NCI-H82 (cell line): Measurements from ENCODE around the gene SMPD3.
A peak's percentile ranks its signal among the peaks of the same experiment; 100 is the strongest.

Experiments used
- DNase-seq: peaks from one replicate; lab custom pipeline; 2025; lab: John Stamatoyannopoulos, UW

The SMPD3 gene

DNA sequence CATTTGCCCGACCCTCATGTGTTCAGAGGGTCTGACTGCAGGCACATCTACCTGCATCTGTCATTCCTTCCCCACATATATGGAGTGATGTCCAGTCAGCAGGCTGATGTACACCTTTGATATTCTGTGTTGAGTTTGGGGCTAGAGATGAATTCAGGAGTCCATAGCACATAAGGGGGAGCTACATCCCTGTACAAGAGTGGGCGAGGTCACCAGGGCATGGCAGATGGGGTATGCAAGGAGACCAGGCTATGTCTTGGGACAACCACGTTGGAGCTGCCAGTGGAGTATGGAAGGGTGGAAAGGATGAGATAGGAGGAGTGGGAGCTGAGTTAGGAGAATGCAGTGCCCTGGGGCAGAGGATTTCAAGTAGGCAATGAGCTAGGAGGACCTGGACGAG is 15.0 kb downstream of the SMPD3 start:
- DNase-seq: no peak

GRCh38 chr16:68432701-68433100 is 15.6 kb downstream of the SMPD3 start:
- DNase-seq: no peak

- DNase-seq: no peak
These were observed 19.0 kb downstream of the SMPD3 start for GRCh38 chr16:68429076-68429854.

GRCh38 chr16:68427649-68428303 is 20.5 kb downstream of the SMPD3 start:
- no peak for DNase-seq

DNA sequence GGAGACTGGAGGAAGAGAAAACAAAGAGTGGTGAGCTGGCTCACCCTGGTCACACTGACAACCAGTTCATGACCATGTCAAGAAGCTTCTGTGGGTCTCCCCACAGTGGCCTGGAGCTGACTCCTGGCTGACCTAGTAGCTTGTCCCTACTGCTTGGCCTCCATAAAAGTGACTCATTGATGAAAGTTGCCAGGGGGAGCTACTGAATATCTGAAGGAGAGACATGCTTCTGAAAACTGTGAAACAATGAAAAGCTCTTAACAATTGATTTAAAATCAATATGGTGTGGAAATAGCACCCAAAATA is 22.0 kb downstream of the SMPD3 start:
- DNase-seq: no peak

- DNase-seq: no peak
These were observed 22.6 kb downstream of the SMPD3 start for GRCh38 chr16:68425498-68426346.

DNA sequence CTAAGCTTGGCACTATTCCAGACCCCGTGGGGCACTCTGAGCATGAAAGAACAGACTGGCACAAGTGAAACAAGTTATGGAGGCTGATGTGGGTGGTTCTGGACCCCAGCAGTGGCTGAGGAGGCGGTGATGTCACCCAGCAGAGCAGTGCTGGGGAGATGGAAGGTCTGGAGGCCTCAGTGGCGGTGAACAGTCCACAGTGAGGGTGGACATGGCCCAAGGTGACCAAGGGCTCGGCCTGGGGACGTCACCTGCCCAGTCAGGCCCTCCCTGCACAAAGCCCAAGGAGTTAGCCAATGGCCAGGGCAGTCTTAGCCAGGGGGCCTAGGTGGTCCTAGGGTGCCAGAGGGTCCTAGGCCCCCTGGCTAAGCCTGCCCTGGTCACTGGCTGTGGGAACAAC is 24.5 kb downstream of the SMPD3 start:
- no peak for DNase-seq

DNA sequence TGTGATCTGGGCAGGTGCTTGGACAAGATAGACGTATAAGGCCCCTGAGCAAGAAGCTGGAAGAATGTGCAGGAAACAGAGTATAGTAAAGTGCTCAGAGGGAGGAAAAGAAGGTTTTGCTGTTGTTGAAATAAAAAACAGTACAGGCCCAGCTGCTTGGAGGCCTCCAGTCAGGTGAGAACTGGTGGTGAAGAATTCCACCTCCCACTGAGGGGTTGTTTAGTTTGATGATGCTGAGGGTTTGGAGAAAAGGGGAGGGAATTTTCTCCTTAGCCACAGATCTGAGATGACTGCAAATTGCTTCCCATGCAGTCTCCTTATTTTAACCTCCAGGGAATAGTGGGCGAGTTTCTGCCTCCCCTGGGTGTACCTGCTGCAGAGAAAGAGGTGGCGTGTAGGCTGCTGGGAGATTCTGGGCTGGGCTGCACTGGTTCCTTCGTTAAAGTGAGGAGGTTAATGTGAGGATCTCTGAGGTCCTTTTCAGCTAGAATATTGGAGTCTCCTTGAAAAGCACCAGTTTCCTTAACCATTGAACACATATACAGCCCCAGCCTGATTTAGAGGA is 25.8 kb downstream of the SMPD3 start:
- no peak for DNase-seq

DNA sequence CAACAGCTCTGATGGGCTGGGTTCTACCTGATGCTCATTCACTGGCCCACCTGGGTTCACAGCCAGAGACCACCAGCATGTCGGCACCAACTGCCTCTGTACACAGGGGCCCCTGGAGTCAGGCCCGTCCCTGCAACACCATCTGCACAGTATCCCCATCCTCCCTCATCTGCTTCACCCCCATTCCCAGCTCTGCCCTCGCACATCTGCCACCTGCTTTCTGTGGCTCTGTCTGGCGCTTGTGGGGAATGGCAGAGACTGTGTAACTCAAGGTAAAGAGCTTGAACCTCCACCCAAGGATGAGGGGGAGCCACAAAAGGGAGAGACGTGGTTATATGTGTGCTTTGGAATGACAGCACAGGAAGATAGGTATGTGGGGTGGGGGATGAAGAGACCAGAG is 27.2 kb downstream of the SMPD3 start:
- no peak for DNase-seq

DNA sequence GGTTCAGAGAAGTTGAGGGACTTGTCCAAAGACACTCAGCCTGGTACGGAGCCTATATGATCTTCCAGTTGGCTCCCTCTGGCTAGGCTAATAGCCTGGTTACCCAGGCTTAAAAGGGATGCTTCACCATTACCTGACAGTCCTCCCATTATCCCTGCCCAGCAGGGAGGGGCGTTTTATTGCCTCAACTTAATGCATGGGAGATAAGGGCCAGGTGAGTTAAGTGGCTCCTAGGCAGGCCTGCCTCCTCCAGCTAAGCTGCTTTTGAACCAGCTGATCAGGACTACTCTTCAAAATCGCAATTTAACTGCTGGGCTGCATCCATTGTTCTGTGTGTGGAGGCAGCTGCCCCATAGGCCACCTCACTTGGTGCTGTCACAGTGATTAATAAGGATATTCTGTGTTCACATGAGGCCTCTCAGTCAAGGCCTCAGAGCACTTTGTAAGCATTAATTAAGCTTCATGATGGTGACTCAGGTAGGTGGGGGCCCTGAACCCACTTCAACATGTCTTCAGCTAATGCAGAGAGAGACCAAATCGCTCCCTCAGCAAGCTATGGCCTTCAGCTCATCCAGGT is 27.9 kb downstream of the SMPD3 start:
- DNase-seq: no peak

DNA sequence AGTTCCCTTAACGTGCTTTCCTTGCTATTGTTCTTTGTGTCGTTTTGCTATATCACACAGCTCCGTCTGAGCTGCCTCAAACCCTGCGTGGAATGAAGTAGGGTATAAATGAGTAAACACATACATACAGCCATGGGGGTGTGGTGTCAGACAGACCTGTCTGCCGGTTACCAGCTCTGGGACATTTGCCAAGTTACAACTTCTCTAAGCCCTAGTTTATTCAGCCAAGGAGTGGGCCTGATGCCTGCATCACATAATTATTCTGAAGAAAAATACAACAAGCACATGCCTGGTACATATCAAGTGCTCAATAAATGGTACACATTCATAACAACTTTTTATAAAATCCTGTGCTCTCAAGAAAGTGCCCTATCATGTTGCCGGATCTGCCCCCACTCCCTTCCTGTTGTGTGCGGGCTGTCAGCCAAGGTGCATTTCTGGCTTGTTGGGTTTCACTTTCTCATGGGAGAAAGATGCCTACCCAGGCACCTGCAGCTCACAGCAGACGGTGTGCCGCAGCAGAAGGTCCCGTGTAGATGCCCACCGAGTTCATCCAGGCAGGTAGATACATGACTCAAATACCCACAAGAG is 30.5 kb downstream of the SMPD3 start:
- DNase-seq: no peak

GRCh38 chr16:68416057-68417046 is 32.0 kb downstream of the SMPD3 start:
- no peak for DNase-seq

DNA sequence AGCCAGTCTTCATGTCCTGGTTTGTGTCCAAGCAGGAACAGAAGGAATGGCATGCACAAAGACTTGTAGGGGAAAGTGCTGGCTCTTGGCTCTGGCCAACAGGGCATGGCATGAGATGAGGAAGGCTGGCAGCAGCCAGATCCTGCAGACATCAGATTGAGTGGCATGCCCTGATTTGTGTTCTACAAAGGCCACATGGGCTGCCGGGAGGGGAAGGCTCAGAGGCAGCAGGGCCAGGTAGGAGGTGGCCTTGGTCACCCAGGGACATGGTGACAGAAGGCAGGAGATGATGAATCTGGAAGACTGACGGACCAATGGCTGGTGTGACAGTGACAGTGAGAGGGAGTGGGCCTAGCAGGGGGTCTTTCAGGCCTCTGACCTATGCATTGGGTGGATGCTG is 33.7 kb downstream of the SMPD3 start:
- no peak for DNase-seq

- DNase-seq: no peak
These were observed 36.2 kb downstream of the SMPD3 start for GRCh38 chr16:68412061-68412460.

DNA sequence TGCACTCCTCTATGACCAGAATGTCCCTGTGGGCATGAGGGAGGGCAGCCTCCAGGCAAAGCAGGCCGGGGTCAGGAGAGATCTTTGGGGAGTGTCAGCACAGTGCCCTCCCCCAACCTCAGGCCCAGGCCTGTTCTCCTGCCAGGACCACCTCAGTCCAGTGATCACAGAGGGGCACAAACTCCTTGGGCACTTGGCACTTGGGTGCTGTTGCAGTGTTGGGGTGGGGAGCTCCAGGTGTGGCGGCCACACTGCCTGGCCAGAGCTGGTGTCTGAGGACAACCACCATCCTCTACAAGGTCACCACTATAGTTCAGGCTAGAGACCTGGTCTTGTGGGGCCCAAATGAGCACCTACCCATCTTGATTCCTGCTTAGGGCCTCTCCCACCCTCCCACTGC is 37.2 kb downstream of the SMPD3 start:
- no peak for DNase-seq

- DNase-seq: no peak
These were observed 39.3 kb downstream of the SMPD3 start for GRCh38 chr16:68408967-68409366.

DNA sequence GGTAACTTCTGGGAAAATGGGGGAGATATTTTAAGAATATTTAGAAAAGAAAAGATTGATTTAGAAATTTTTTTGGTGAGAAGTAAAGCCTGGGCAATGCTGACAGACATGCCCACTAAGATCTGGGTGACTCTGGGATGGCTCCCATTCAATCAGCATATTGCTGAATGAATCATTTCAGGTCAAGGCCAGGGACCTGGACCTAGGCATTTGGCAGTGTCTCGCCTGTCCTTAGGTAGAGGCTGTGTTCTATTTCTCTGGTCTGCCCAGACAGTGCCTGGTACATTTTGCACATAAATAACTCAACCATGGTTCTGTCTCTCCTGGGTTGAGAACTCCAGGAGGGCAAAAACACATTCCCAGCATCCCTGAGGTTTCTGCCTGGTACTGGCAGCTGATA is 39.9 kb downstream of the SMPD3 start:
- DNase-seq: no peak

DNA sequence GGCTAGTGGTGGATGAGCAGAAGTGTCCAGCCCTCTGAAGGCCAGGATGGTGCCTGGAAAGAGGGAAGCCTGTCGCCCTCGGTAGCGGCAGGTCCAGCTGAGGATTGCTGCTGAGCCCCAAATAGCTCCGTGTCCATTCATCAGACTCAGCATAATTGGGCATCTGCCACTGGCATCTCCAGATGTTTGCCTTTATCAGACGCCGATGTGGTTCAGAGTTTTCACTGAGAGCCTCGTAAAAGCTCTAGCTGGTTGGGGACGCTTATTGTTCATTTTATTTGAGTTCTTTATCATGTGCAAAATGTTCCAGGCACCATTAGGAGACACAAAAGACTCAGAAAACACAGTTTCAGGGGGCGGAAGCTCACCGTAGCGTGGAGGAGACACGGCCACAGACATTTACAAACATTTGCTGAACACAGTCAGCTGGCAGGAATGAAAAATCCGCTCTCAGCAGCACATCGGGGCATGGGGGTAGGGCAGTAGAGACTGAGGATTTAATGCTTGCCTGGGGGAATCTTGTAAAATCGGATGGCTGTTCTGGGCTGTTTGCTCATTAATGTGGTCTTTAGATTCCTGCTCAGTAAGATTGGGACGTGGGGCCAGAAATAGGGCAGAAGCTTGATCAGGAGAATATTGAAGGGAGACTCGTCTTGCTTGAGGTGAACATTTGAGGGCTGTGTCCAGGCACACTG is 41.7 kb downstream of the SMPD3 start:
- peak; percentile 46 for DNase-seq

- no peak for DNase-seq
These were observed 43.5 kb downstream of the SMPD3 start for GRCh38 chr16:68404736-68405345.

- no peak for DNase-seq
These were observed 44.6 kb downstream of the SMPD3 start for GRCh38 chr16:68403704-68404103.
